ENCODE data around the gene LRRC8D. TPM values are rescaled to one million over a fixed set of nuclear protein-coding genes. Genes with fewer than 3 reads are reported as not detected.

LRRC8D gene
- total RNA-seq, 1 experiment from 2014 or later, result 43.3 TPM

DNA sequence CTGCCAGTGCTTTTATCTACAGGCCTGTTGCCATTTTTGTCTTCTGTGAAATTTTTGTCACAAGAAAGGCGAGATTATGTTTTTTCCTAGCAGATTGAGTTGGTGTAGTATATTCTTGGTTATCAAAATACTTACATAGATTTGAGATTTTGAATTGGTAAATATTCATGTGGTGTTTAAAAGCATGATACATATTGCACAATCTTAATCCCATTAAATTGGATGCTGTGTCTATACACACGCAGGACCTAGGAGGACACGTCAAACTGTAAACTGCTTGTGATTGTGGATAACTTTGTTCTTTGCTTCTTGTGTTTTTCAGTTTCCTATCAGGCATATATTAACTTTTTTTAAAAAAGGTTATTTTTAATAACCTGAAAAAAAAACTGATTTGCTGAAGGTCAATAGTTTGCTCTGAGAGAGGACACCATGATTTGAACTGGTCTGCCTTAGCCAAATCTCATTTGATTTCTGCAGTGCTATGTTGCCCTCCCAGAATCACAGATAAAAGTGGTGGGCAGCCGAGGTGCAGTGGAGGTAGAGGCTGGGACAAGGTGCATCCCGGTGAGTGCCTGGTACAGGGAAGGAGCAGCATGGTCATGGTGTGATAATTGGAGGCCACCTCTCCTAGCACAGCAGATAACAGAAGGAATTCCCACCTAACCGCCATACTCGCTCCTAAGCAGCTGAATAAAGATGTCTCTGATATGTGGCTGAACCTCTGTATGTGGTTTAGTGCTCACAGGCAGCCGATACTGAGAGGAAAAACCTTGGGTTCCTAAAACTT lies 76.7 kb downstream of the LRRC8D start:
- ChIA-PET POLR2A (no interaction called here), CTCF (no interaction called here)
- H3K27me3 ChIP-seq (ENCODE audit: control insufficient read depth, insufficient read depth, low read length), result no peaks in the 10 kb centered on the region
- no TSS peak for BruUV-seq (replicated peaks)
- intact Hi-C loops (cut with micrococcal nuclease; ENCODE audit: unreplicated experiment) (no loop called here), in situ Hi-C loops (cut with HindIII; ENCODE audit: low pct_unique_long_range_greater_than_20kb, low sequenced_read_pairs) (no loop called here)
- DNase-seq (ENCODE audit: low read depth, low spot score) (no peak), ATAC-seq (no peak)
- TF ChIP-seq TCF7L2 (IDR thresholded peaks at IDR 0.05; ENCODE audit: low read depth, low read length) (no peak), SIN3A (IDR thresholded peaks at IDR 0.05; ENCODE audit: borderline replicate concordance, insufficient read depth, low read depth, low read length) (no peak), POLR2AphosphoS5 (IDR thresholded peaks at IDR 0.05; ENCODE audit: low read depth, low read length) (no peak)
- TF ChIP-seq, protein P1, sequence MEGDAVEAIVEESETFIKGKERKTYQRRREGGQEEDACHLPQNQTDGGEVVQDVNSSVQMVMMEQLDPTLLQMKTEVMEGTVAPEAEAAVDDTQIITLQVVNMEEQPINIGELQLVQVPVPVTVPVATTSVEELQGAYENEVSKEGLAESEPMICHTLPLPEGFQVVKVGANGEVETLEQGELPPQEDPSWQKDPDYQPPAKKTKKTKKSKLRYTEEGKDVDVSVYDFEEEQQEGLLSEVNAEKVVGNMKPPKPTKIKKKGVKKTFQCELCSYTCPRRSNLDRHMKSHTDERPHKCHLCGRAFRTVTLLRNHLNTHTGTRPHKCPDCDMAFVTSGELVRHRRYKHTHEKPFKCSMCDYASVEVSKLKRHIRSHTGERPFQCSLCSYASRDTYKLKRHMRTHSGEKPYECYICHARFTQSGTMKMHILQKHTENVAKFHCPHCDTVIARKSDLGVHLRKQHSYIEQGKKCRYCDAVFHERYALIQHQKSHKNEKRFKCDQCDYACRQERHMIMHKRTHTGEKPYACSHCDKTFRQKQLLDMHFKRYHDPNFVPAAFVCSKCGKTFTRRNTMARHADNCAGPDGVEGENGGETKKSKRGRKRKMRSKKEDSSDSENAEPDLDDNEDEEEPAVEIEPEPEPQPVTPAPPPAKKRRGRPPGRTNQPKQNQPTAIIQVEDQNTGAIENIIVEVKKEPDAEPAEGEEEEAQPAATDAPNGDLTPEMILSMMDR (IDR thresholded peaks at IDR 0.05), result no peak
- TF ChIP-seq, protein P2, sequence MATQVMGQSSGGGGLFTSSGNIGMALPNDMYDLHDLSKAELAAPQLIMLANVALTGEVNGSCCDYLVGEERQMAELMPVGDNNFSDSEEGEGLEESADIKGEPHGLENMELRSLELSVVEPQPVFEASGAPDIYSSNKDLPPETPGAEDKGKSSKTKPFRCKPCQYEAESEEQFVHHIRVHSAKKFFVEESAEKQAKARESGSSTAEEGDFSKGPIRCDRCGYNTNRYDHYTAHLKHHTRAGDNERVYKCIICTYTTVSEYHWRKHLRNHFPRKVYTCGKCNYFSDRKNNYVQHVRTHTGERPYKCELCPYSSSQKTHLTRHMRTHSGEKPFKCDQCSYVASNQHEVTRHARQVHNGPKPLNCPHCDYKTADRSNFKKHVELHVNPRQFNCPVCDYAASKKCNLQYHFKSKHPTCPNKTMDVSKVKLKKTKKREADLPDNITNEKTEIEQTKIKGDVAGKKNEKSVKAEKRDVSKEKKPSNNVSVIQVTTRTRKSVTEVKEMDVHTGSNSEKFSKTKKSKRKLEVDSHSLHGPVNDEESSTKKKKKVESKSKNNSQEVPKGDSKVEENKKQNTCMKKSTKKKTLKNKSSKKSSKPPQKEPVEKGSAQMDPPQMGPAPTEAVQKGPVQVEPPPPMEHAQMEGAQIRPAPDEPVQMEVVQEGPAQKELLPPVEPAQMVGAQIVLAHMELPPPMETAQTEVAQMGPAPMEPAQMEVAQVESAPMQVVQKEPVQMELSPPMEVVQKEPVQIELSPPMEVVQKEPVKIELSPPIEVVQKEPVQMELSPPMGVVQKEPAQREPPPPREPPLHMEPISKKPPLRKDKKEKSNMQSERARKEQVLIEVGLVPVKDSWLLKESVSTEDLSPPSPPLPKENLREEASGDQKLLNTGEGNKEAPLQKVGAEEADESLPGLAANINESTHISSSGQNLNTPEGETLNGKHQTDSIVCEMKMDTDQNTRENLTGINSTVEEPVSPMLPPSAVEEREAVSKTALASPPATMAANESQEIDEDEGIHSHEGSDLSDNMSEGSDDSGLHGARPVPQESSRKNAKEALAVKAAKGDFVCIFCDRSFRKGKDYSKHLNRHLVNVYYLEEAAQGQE (IDR thresholded peaks at IDR 0.05; ENCODE audit: insufficient read depth in 1 of 2, low read depth in 2 of 2, low read length in 1 of 2), result no peak
- no peaks in the 10 kb centered on the region for H3K36me3 ChIP-seq (ENCODE audit: control insufficient read depth, insufficient read depth, low read length)
- H3K4me3 ChIP-seq (ENCODE audit: low read depth in 2 of 2, low read length in 2 of 2), result no peak overlapping the region
- H3K4me1 ChIP-seq (ENCODE audit: control insufficient read depth, insufficient read depth, low read length), result no peaks in the 10 kb centered on the region
- H3K9me3 ChIP-seq (ENCODE audit: control insufficient read depth, insufficient read depth, low read depth, low read length), result no peaks in the 10 kb centered on the region
- no peak overlapping the region for H3K27ac ChIP-seq (ENCODE audit: low read length)

DNA sequence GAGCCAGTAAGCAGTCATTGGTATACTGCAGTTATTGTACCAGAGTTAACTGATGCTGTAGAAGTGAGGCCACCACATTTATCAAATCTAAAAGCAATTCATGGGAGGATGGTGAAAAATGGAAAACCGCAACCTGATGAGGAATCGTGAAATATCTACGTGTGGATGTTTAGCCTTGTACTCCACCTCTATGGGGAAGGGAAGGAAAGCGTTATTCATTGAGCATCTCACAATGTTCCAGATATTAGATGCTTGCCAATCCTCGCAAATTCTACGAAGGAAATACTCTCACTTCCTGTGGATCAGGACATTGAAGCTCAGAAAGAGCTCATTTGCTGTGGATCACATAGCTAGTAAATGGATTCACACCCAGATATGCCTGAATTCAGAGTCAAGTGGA lies 77.3 kb downstream of the LRRC8D start:
- in situ Hi-C loops (cut with HindIII; ENCODE audit: low pct_unique_long_range_greater_than_20kb, low sequenced_read_pairs) (no loop called here), intact Hi-C loops (cut with micrococcal nuclease; ENCODE audit: unreplicated experiment) (no loop called here)
- Histone ChIP-seq H3K36me3 (ENCODE audit: control insufficient read depth, insufficient read depth, low read length) (no peaks in the 10 kb centered on the region), H3K4me3 (ENCODE audit: low read depth in 2 of 2, low read length in 2 of 2) (no peak overlapping the region), H3K27me3 (ENCODE audit: control insufficient read depth, insufficient read depth, low read length) (no peaks in the 10 kb centered on the region), H3K9me3 (ENCODE audit: control insufficient read depth, insufficient read depth, low read depth, low read length) (no peaks in the 10 kb centered on the region), H3K27ac (ENCODE audit: low read length) (no peak overlapping the region), H3K4me1 (ENCODE audit: control insufficient read depth, insufficient read depth, low read length) (no peaks in the 10 kb centered on the region)
- POLR2A ChIA-PET, result no interaction called here
- TF ChIP-seq, protein P1 (IDR thresholded peaks at IDR 0.05), result no peak
- TF ChIP-seq SIN3A (IDR thresholded peaks at IDR 0.05; ENCODE audit: borderline replicate concordance, insufficient read depth, low read depth, low read length) (no peak), POLR2AphosphoS5 (IDR thresholded peaks at IDR 0.05; ENCODE audit: low read depth, low read length) (no peak), TCF7L2 (IDR thresholded peaks at IDR 0.05; ENCODE audit: low read depth, low read length) (no peak)
- TF ChIP-seq, protein P2 (IDR thresholded peaks at IDR 0.05; ENCODE audit: insufficient read depth in 1 of 2, low read depth in 2 of 2, low read length in 1 of 2), result no peak
- CTCF ChIA-PET, result no interaction called here
- no peak for ATAC-seq
- no peak for DNase-seq (ENCODE audit: low read depth, low spot score)
- BruUV-seq (replicated peaks), result no TSS peak

All from Panc1 (cell line).